HCT116 (cell line): Measurements from ENCODE around the gene CRMP1. TPM values are rescaled to one million over a fixed set of nuclear protein-coding genes. Genes with fewer than 3 reads are reported as not detected.

Experiments used
- ATAC-seq: fragments of 200-7000 bp; cut with Tn5 transposase; 2 replicates; pipeline ENCODE4 v1.9.1; 2020; ENCODE audit warnings: mild to moderate bottlenecking, moderate library complexity
- BruUV-seq: library from RNA; stranded (reverse); fragments of 400-500 nt; replicated peaks from 2 replicates; lab custom pipeline; 2021; lab: Mats Ljungman, UMichigan
- CTCF ChIA-PET: fragments of 300-600 bp; sonication (Branson Sonifier 250); formaldehyde crosslinking; loops from one replicate; lab custom pipeline; 2021; ENCODE audit warnings: antibody characterized with exemption; lab: Charles Lee
- POLR2A ChIA-PET: fragments of 300-600, 350-600 bp; sonication (Branson Sonifier 250); formaldehyde crosslinking; loops from one replicate; lab custom pipeline; 2021; ENCODE audit warnings: antibody characterized with exemption; lab: Charles Lee
- RAD21 ChIA-PET, 2 experiments: fragments of 300-600 bp; sonication (Branson Sonifier 250); formaldehyde crosslinking; loops; one replicate each; lab custom pipeline; 2023; ENCODE audit warnings: low total read pairs in 2 of 2; ENCODE audit not compliant: uncharacterized antibody in 2 of 2, unreplicated experiment in 2 of 2, low non-redundant PET in 1 of 2; lab: Charles Lee
- DNase-seq: peaks from one replicate; pipeline ENCODE4 v3.0.0-alpha.2; 2010; ENCODE audit warnings: low read depth, low spot score
- H2AFZ ChIP-seq: fragments of 200-600 bp; shearing (Covaris generic), sonication (generic); 2 replicates; pipeline ENCODE4 v1.6.1; 2017; ENCODE audit warnings: low read depth, mixed run types, mixed read lengths, antibody characterized with exemption, low read length; ENCODE audit not compliant: poor library complexity, severe bottlenecking
- H3K27ac ChIP-seq: 2 replicates; pipeline ENCODE4 v1.5.1; 2012; ENCODE audit warnings: low read depth, low read length
- H3K27me3 ChIP-seq: fragments of 200-600 bp; sonication (generic); 2 replicates; pipeline ENCODE4 v1.6.1; 2016; ENCODE audit warnings: mixed run types, low read length, mixed read lengths; ENCODE audit not compliant: insufficient read depth
- H3K36me3 ChIP-seq, 2 experiments: fragments of 200-500 bp in 1 of 2; fragments of 200-600 bp in 1 of 2; sonication (Bioruptor generic) in 1 of 2; sonication (generic) in 1 of 2; 2 replicates each; pipeline versions ENCODE4 v1.5.1 to v1.6.1; 2014 to 2016; ENCODE audit warnings: low read length in 2 of 2, inconsistent platforms in 1 of 2, mixed read lengths in 1 of 2, mixed run types in 1 of 2; ENCODE audit not compliant: insufficient read depth in 2 of 2, control insufficient read depth in 1 of 2
- H3K4me1 ChIP-seq, 2 experiments: fragments of 200-600 bp in 1 of 2; sonication (generic) in 1 of 2; 2 replicates each; pipeline versions ENCODE4 v1.5.1 to v1.6.1; 2012 to 2017; ENCODE audit warnings: low read length in 2 of 2, inconsistent platforms in 1 of 2, mild to moderate bottlenecking in 1 of 2, mixed read lengths in 1 of 2, mixed run types in 1 of 2, moderate library complexity in 1 of 2; ENCODE audit not compliant: insufficient read depth in 2 of 2, control insufficient read depth in 1 of 2
- H3K4me2 ChIP-seq: fragments of 200-600 bp; sonication (generic); 2 replicates; pipeline ENCODE4 v1.6.1; 2017; ENCODE audit warnings: mixed run types, low read length, mixed read lengths
- H3K4me3 ChIP-seq, 2 experiments: fragments of 200-600 bp in 1 of 2; sonication (generic) in 1 of 2; replicated peaks in 1 of 2; 2 replicates each; pipeline ENCODE4 v1.5.1; 2011 to 2016; ENCODE audit warnings: low read length in 2 of 2, control low read depth in 1 of 2, low read depth in 1 of 2, mild to moderate bottlenecking in 1 of 2, mixed read lengths in 1 of 2, mixed run types in 1 of 2
- H3K79me2 ChIP-seq: fragments of 200-600 bp; sonication (generic); 2 replicates; pipeline ENCODE4 v1.6.1; 2017; ENCODE audit warnings: mild to moderate bottlenecking, mixed run types, low read length, moderate library complexity, mixed read lengths; ENCODE audit not compliant: insufficient read depth
- H3K9ac ChIP-seq: fragments of 200-600 bp; sonication (generic); 2 replicates; pipeline ENCODE4 v1.6.1; 2016; ENCODE audit warnings: low read length, mixed read lengths
- H3K9me2 ChIP-seq: fragments of 200-600 bp; sonication (generic), shearing (Covaris generic); 2 replicates; pipeline ENCODE4 v1.6.1; 2017; ENCODE audit warnings: mixed run types, mild to moderate bottlenecking, moderate library complexity; ENCODE audit not compliant: insufficient read depth
- H3K9me3 ChIP-seq, 2 experiments: fragments of 200-500 bp in 1 of 2; fragments of 200-600 bp in 1 of 2; sonication (Bioruptor generic) in 1 of 2; sonication (generic) in 1 of 2; 2 replicates each; pipeline ENCODE4 v1.6.1; 2014 to 2017; ENCODE audit warnings: low read length in 2 of 2, mixed read lengths in 2 of 2, inconsistent platforms in 1 of 2, low read depth in 1 of 2, mild to moderate bottlenecking in 1 of 2, mixed run types in 1 of 2, moderate library complexity in 1 of 2; ENCODE audit not compliant: control insufficient read depth in 1 of 2, insufficient read depth in 1 of 2
- H4K20me1 ChIP-seq: fragments of 200-600 bp; sonication (generic), shearing (Covaris generic); 2 replicates; pipeline ENCODE4 v1.6.1; 2017; ENCODE audit warnings: mixed run types, mild to moderate bottlenecking, moderate library complexity; ENCODE audit not compliant: insufficient read depth
- CBX3 ChIP-seq: IDR thresholded peaks from 2 replicates; pipeline ENCODE4 v1.6.1; 2012; ENCODE audit warnings: low read depth
- CTCF ChIP-seq, 3 experiments: fragments of 200-600 bp in 1 of 3; sonication (generic) in 1 of 3; IDR thresholded peaks in 2 of 3; conservative IDR thresholded peaks in 1 of 3; 2 replicates each; pipeline ENCODE4 v1.5.1; 2012 to 2017; ENCODE audit warnings: low read depth in 2 of 3, low read length in 2 of 3, antibody characterized with exemption in 1 of 3, borderline replicate concordance in 1 of 3, control low read depth in 1 of 3, mild to moderate bottlenecking in 1 of 3, mixed read lengths in 1 of 3, mixed run types in 1 of 3, moderate library complexity in 1 of 3; ENCODE audit not compliant: insufficient read depth in 1 of 3
- EGR1 ChIP-seq: IDR thresholded peaks from 2 replicates; pipeline ENCODE4 v1.6.1; 2012; ENCODE audit warnings: low read depth
- ELF1 ChIP-seq: IDR thresholded peaks from 2 replicates; pipeline ENCODE4 v1.6.1; 2012; ENCODE audit warnings: low read depth, borderline replicate concordance
- EZH2 ChIP-seq: fragments of 200-600 bp; sonication (generic); IDR thresholded peaks from 2 replicates; pipeline ENCODE4 v1.6.1; 2017; ENCODE audit warnings: antibody characterized with exemption, mixed run types
- EZH2phosphoT487 ChIP-seq: fragments of 200-600 bp; IDR thresholded peaks from 2 replicates; pipeline ENCODE4 v1.6.1; 2018; ENCODE audit warnings: antibody characterized with exemption, borderline replicate concordance
- JUND ChIP-seq: IDR thresholded peaks from 2 replicates; pipeline ENCODE4 v1.6.1; 2012
- MAX ChIP-seq: IDR thresholded peaks from 2 replicates; pipeline ENCODE4 v1.6.1; 2012
- POLR2A ChIP-seq: IDR thresholded peaks from 2 replicates; pipeline ENCODE4 v1.7.0; 2011; ENCODE audit warnings: borderline replicate concordance; ENCODE audit not compliant: insufficient read depth, insufficient read length; ENCODE audit errors: extremely low read depth
- POLR2AphosphoS5 ChIP-seq: IDR thresholded peaks from 2 replicates; pipeline ENCODE4 v1.6.1; 2011; ENCODE audit warnings: mild to moderate bottlenecking, low read depth, low read length, moderate library complexity
- REST ChIP-seq: IDR thresholded peaks from 2 replicates; pipeline ENCODE4 v1.6.1; 2012; ENCODE audit warnings: low read depth
- SP1 ChIP-seq: IDR thresholded peaks from 2 replicates; pipeline ENCODE4 v1.6.1; 2012; ENCODE audit warnings: low read depth
- TCF7L2 ChIP-seq: IDR thresholded peaks from 2 replicates; pipeline ENCODE4 v1.7.0; 2011; ENCODE audit warnings: borderline replicate concordance, inconsistent platforms; ENCODE audit not compliant: insufficient read depth, insufficient read length; ENCODE audit errors: extremely low read depth
- ZBTB33 ChIP-seq: IDR thresholded peaks from 2 replicates; pipeline ENCODE4 v1.6.1; 2011; ENCODE audit warnings: mild to moderate bottlenecking, low read length, moderate library complexity; ENCODE audit not compliant: insufficient replicate concordance; ENCODE audit errors: extremely low read depth
- ZFX ChIP-seq: fragments of 450-650 bp; IDR thresholded peaks from 2 replicates; pipeline ENCODE4 v1.6.1; 2017
- ZNF274 ChIP-seq: fragments of 200-500 bp; sonication (Bioruptor generic); IDR thresholded peaks from 2 replicates; pipeline ENCODE4 v1.6.1; 2014; ENCODE audit warnings: mild to moderate bottlenecking, low read depth, low read length, inconsistent platforms
- intact Hi-C: fragments of 100-400 bp; cut with micrococcal nuclease; formaldehyde crosslinking; loops from 2 replicates; pipeline ENCODE4 v1.10.0; 2022
- total RNA-seq: library from RNA; stranded (reverse); gene quantifications from one replicate; pipeline ENCODE4 v1.2.1, GENCODE V29; 2021; ENCODE audit not compliant: unreplicated experiment

Gene CRMP1
- total RNA-seq, 1 experiment from 2014 or later = not detected

GRCh38 chr4:5906191-5906590 lies 13.3 kb upstream of the CRMP1 start:
- RAD21 ChIA-PET = no interaction called here
- no peak for ATAC-seq
- H2AFZ ChIP-seq = no peak overlapping the region
- no peaks in the 10 kb centered on the region for H3K36me3 ChIP-seq
- no peak overlapping the region for H3K9ac ChIP-seq
- no TSS peak for BruUV-seq
- POLR2A ChIA-PET = no interaction called here
- no peaks in the 10 kb centered on the region for H3K4me1 ChIP-seq
- 0 out of 4 replicates have a peak, but pooled peaks cover 0 to 4% of the 10 kb centered on the region in 2 experiments for H3K9me3 ChIP-seq
- no peaks in the 10 kb centered on the region for H3K9me2 ChIP-seq
- no peaks in the 10 kb centered on the region for H4K20me1 ChIP-seq
- peaks cover 38% of the 10 kb centered on the region for H3K27me3 ChIP-seq
- no peak overlapping the region for H3K4me3 ChIP-seq
- CTCF ChIA-PET = no interaction called here
- H3K79me2 ChIP-seq = no peaks in the 10 kb centered on the region
- intact Hi-C loops = no loop called here
- no peak overlapping the region for H3K27ac ChIP-seq
- no peak for DNase-seq
- TF ChIP-seq EZH2 (no peak), CTCF (IDR thresholded peaks at IDR 0.05 in 2 of 3, conservative IDR thresholded peaks at IDR 0.05 in 1 of 3; ENCODE audit: borderline replicate concordance in 1 of 3, insufficient read depth in 1 of 3, low read depth in 2 of 3, low read length in 2 of 3) (no peak), MAX (no peak), JUND (no peak), POLR2A (no peak), EGR1 (no peak), POLR2AphosphoS5 (no peak), EZH2phosphoT487 (no peak), TCF7L2 (no peak), ELF1 (no peak), ZBTB33 (no peak), ZFX (no peak), CBX3 (no peak), ZNF274 (no peak), REST (no peak), SP1 (no peak)
- H3K4me2 ChIP-seq = no peak overlapping the region
